Tracheal epithelial cell (primary cell): ENCODE measurements around the gene RPL38. TPM values are rescaled to one million over a fixed set of nuclear protein-coding genes. Genes with fewer than 3 reads are reported as not detected.

Source experiments
- total RNA-seq: library from RNA; depleted of rRNA; stranded (reverse); fragments of >200 nt; gene quantifications from 2 replicates; pipeline ENCODE4 v1.2.1, GENCODE V29; 2014

Gene RPL38
- total RNA-seq: 891 and 1,081 TPM in 2 replicates

DNA sequence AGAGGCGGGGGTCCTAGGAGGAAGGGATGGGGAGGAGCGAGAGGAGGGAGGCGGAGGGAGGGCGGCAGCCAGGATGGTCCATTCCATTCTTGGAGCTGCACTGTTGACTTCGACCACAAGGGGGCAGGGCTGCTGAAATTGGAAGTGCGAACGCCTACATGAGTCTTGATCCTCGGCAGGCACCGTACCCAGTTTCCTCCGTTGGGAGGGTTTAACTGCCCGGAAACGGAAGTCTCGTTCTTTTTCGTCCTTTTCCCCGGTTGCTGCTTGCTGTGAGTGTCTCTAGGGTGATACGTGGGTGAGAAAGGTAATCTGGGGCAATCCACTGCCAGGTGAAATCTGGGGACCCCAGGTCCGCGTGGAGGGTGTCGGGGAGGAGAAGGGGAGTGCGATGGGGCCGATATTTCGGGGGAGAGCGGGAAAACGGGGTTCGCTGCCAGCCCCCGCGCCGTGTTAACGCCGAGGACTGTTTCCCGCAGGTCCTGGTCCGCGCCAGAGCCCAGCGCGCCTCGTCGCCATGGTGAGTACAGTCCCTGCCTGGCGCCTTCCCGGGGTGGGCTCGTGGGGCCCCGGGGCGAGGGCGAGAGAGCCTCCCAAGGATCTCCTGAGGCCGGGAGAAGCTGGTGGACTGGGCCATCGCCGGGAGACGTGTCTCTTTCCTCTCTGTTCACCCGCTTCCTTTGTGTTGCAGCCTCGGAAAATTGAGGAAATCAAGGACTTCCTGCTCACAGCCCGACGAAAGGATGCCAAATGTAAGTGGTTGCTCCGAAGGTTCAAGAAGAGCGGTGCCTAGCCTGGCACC lies at the start of gene RPL38:
RPL38 (plus strand) TSS at position 240 of the 802 bp plus-strand sequence; CDS start at position 518, 278 bp downstream.

DNA sequence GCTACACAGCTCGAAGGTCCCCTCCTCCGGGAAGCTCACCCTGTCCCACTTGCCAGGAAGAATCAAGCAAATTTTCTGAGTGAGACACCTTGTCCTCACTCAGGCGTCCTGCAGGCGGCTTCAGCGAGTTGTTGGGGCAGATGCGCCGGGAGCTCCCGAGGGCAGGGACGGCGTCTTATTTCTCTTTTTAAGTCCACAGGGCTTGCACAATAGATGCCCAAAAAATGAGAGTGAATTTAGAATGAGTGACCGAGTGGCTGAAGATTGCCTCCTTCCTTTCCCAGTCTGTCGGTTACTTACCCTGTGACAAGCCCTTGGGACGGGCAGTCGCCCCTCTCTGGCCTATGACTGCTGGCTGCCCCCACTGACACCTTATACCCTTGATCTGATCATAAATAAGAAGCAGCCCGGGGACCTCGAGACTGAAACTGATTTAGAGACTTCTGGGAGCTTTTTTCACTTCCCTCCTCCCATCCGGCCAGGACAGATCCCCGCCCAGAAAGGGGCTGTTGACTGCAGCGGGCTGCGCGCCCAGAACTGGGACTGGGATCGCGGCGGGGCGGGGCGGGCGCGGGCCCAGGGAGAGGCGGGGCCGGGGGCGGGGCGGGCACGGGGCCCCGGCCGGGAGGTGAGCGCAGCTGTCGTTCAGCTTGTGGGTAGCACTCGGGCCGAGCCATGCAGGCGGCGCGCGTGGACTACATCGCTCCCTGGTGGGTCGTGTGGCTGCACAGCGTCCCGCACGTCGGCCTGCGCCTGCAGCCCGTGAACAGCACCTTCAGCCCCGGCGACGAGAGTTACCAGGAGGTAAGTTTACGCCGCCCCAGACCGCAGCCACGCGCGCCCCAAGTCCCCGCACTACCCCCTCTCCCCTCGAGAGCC lies 9.7 kb downstream of the RPL38 start, which contains the start of gene TTYH2:
TTYH2 (plus strand) TSS at position 659 of the 879 bp plus-strand sequence; CDS start at position 676, 17 bp downstream.

Other genes with a start within 250 kb of the RPL38 start
- gene TTYH2, start 9.9 kb downstream of the RPL38 start, total RNA-seq: 0.85 and 2.2 TPM in 2 replicates
- not detected in 2 replicates for gene DNAI2, start 70.6 kb downstream of the RPL38 start, total RNA-seq
- gene KIF19, start 122.5 kb downstream of the RPL38 start, total RNA-seq: under 0.01 TPM in 1 of 2 replicates, not detected in the other
- gene BTBD17, start 158.2 kb downstream of the RPL38 start, total RNA-seq: not detected in 2 replicates
- not detected in 2 replicates for gene GPR142, start 163.8 kb downstream of the RPL38 start, total RNA-seq
- gene GPRC5C, start 228.4 kb downstream of the RPL38 start, total RNA-seq: 36.2 and 36.9 TPM in 2 replicates